A673 (cell line): ENCODE data around the gene HSD17B2.
"Not testable (repeated sequence)": the region's sequence is repeated elsewhere in the genome, so short reads cannot be mapped to it uniquely, and the experiment has no call there.

Experiments used
- CTCF ChIP-seq: fragments of 300-800, 200-600 bp; sonication (generic); conservative IDR thresholded peaks from 2 replicates; pipeline ENCODE4 v1.5.1; 2017; ENCODE audit warnings: low read depth, mild to moderate bottlenecking, antibody characterized with exemption, low read length, moderate library complexity, mixed read lengths
- EZH2 ChIP-seq: fragments of 200-600 bp; sonication (generic); IDR thresholded peaks from 2 replicates; pipeline ENCODE4 v1.6.1; 2017; ENCODE audit warnings: borderline replicate concordance, low read depth, mild to moderate bottlenecking, mixed read lengths, antibody characterized with exemption, low read length; ENCODE audit not compliant: poor library complexity, severe bottlenecking

- TF ChIP-seq CTCF, EZH2: not testable (repeated sequence)
Observed at GRCh38 chr16:82009789-82010188, 25.3 kb upstream of the HSD17B2 start.
